Measurements from ENCODE around the gene GSTM3.

DNA sequence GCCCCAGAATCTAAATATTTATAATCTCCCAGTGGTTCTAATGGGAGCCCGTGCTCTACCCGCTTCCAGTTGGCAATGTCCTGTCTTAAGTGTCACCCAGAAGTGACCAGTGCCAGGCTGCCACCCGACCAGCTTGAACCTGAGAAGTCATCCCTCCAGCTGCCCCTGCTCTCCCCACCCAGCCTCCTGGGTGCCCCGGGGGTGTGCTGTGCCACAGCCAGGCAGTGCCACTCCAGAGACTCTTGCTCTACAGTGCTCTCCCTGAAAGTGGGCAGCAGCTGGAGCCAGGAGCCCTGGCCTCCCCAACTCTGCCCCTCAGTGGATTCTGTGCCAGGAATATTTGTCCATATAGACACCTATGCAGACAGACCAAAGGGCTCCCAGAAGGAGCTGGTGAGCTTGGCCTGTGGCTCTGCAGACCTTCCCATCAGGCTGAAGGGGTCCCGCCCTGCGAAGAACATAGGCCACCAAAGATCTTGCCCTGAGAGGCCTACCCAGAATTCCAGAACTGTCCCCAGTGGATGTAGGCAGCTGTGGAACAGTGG lies 31.9 kb upstream of the GSTM3 start:
- TF ChIP-seq POLR2A (IDR thresholded peaks at IDR 0.05), result no peak
- TF ChIP-seq CTCF (IDR thresholded peaks at IDR 0.05), result no peak
